Ishikawa (cell line): Measurements from ENCODE around the gene TXNIP.

Experiments used
- CEBPB ChIP-seq: IDR thresholded peaks from 2 replicates; pipeline ENCODE4 v1.6.1; 2012
- EGR1 ChIP-seq: IDR thresholded peaks from 2 replicates; pipeline ENCODE4 v1.6.1; 2012
- EP300 ChIP-seq: IDR thresholded peaks from 2 replicates; pipeline ENCODE4 v1.6.1; 2012; ENCODE audit warnings: borderline replicate concordance
- MAX ChIP-seq: IDR thresholded peaks from 2 replicates; pipeline ENCODE4 v1.6.1; 2012
- NFIC ChIP-seq: IDR thresholded peaks from 2 replicates; pipeline ENCODE4 v1.6.1; 2012
- RAD21 ChIP-seq: IDR thresholded peaks from 2 replicates; pipeline ENCODE4 v1.6.1; 2012; ENCODE audit warnings: low read depth
- REST ChIP-seq: IDR thresholded peaks from 2 replicates; pipeline ENCODE4 v1.6.1; 2012; ENCODE audit warnings: low read depth, mild to moderate bottlenecking
- TAF1 ChIP-seq: IDR thresholded peaks from 2 replicates; pipeline ENCODE4 v1.6.1; 2012; ENCODE audit warnings: low read depth, mild to moderate bottlenecking
- TCF12 ChIP-seq: IDR thresholded peaks from 2 replicates; pipeline ENCODE4 v1.6.1; 2012; ENCODE audit warnings: low read depth
- TEAD4 ChIP-seq: IDR thresholded peaks from 2 replicates; pipeline ENCODE4 v1.6.1; 2012
- USF1 ChIP-seq: IDR thresholded peaks from 2 replicates; pipeline ENCODE4 v1.6.1; 2012
- YY1 ChIP-seq: IDR thresholded peaks from 2 replicates; pipeline ENCODE4 v1.6.1; 2012; ENCODE audit warnings: low read depth
- ZBTB7A ChIP-seq: IDR thresholded peaks from 2 replicates; pipeline ENCODE4 v1.6.1; 2012; ENCODE audit warnings: low read depth

- TF ChIP-seq MAX (no peak), YY1 (no peak), TAF1 (no peak), ZBTB7A (no peak), EGR1 (no peak), RAD21 (no peak), USF1 (no peak), TEAD4 (no peak), REST (no peak), CEBPB (no peak), TCF12 (no peak), NFIC (no peak), EP300 (no peak)
Measured at GRCh38 chr1:146019231-146020057, 23.1 kb upstream of the TXNIP start.
